H1 (cell line): ENCODE data around the gene KIF26B. TPM values are rescaled to one million over a fixed set of nuclear protein-coding genes. Genes with fewer than 3 reads are reported as not detected.

Experiments
- BCL11A ChIP-seq, 2 experiments: IDR thresholded peaks; one replicate each; pipeline ENCODE4 v1.6.1; 2011; ENCODE audit warnings: low read depth in 2 of 2, low read length in 2 of 2, mild to moderate bottlenecking in 2 of 2
- CEBPB ChIP-seq: IDR thresholded peaks from 2 replicates; pipeline ENCODE4 v1.6.1; 2012; ENCODE audit warnings: low read depth, low read length
- CHD7 ChIP-seq: fragments of 300-600 bp; sonication (generic); IDR thresholded peaks from 2 replicates; pipeline ENCODE4 v1.7.1; 2012; ENCODE audit warnings: low read length, moderate library complexity, mild to moderate bottlenecking, inconsistent platforms; ENCODE audit not compliant: insufficient replicate concordance
- HDAC2 ChIP-seq, 2 experiments: fragments of 300-600 bp in 1 of 2; sonication (generic) in 1 of 2; IDR thresholded peaks; 2 replicates each; pipeline ENCODE4 v1.6.1; 2011 to 2012; ENCODE audit warnings: low read depth in 2 of 2, low read length in 2 of 2, mild to moderate bottlenecking in 2 of 2, moderate library complexity in 2 of 2, borderline replicate concordance in 1 of 2, inconsistent platforms in 1 of 2
- JUN ChIP-seq: IDR thresholded peaks from 2 replicates; pipeline ENCODE4 v1.6.1; 2011; ENCODE audit warnings: low read depth, mild to moderate bottlenecking, improper control_type of control experiment, low read length
- KDM4A ChIP-seq: IDR thresholded peaks from one replicate; pipeline ENCODE4 v1.7.1; 2012; ENCODE audit warnings: low read depth, mild to moderate bottlenecking, moderate library complexity, low read length, inconsistent platforms; ENCODE audit not compliant: severe bottlenecking
- polyA plus RNA-seq, 7 experiments: library from polyadenylated mRNA; depleted of rRNA in 3 of 7; stranded (reverse) in 5 of 7; unstranded in 2 of 7; fragments of >200 nt in 5 of 7; fragments of 200-250 nt in 2 of 7; gene quantifications; 1 replicate in 5 of 7; 2 replicates in 1 of 7; 4 replicates in 1 of 7; pipeline versions ENCODE4 v1.2.1 to v1.2.3, GENCODE V29; 2011 to 2013; ENCODE audit warnings: missing spikeins in 2 of 7, mixed read lengths in 2 of 7
- total RNA-seq: library from RNA; stranded (reverse); fragmentation: NEBNext Ultra II Directional; extraction: Animal tissue kit (Norgen Biotek cat#: 25700); gene quantifications from 2 replicates; pipeline ENCODE4 v1.2.1, GENCODE V29; 2021

The KIF26B gene
- total and polyA plus RNA-seq, 2 of the 8 experiments (the other 6 are each of a cell fraction or from before 2014, with no cell fraction given) = 0.06 to 0.28 TPM

GRCh38 chr1:245600658-245601057 lies 445.9 kb downstream of the KIF26B start (continued):
- TF ChIP-seq CHD7 (no peak), HDAC2 (IDR thresholded peaks at IDR 0.05; ENCODE audit: borderline replicate concordance in 1 of 2, low read depth in 2 of 2, low read length in 2 of 2) (no peak), BCL11A (IDR thresholded peaks at IDR 0.05; ENCODE audit: low read depth in 2 of 2, low read length in 2 of 2) (no peak), JUN (no peak), KDM4A (no peak), CEBPB (no peak)
